SKM-1 treated with dmso at 0.1 percent for 144 hours (cell line): ENCODE data around the gene MAPK8IP1.

ENCODE experiments used
- DNase-seq: peaks from one replicate; lab custom pipeline; 2025; ENCODE audit not compliant: unreplicated experiment; lab: John Stamatoyannopoulos, UW

The MAPK8IP1 gene

GRCh38 chr11:45936511-45937054, 51.1 kb downstream of the MAPK8IP1 start:
- no peak for DNase-seq

GRCh38 chr11:45937916-45938315, 52.5 kb downstream of the MAPK8IP1 start:
- no peak for DNase-seq

GRCh38 chr11:45939836-45940235, 54.4 kb downstream of the MAPK8IP1 start:
- no peak for DNase-seq

- DNase-seq: no peak
Observed at GRCh38 chr11:45941285-45941684, 55.8 kb downstream of the MAPK8IP1 start.

- DNase-seq: no peak
Observed at GRCh38 chr11:45942381-45942780, 56.9 kb downstream of the MAPK8IP1 start.

- no peak for DNase-seq
Observed at GRCh38 chr11:45945397-45945999, 60.0 kb downstream of the MAPK8IP1 start.

GRCh38 chr11:45947885-45948284, 62.4 kb downstream of the MAPK8IP1 start:
- no peak for DNase-seq

- no peak for DNase-seq
Observed at GRCh38 chr11:45948356-45948755, 62.9 kb downstream of the MAPK8IP1 start.

- DNase-seq: no peak
Observed at GRCh38 chr11:45949992-45950407, 64.5 kb downstream of the MAPK8IP1 start.
